Ishikawa (cell line): ENCODE measurements around the gene TNFRSF8.

Experiments
- CEBPB ChIP-seq: IDR thresholded peaks from 2 replicates; pipeline ENCODE4 v1.6.1; 2012
- CREB1 ChIP-seq: IDR thresholded peaks from 2 replicates; pipeline ENCODE4 v1.6.1; 2012; ENCODE audit warnings: low read depth
- EGR1 ChIP-seq: IDR thresholded peaks from 2 replicates; pipeline ENCODE4 v1.6.1; 2012
- EP300 ChIP-seq: IDR thresholded peaks from 2 replicates; pipeline ENCODE4 v1.6.1; 2012; ENCODE audit warnings: borderline replicate concordance
- FOXM1 ChIP-seq: IDR thresholded peaks from 2 replicates; pipeline ENCODE4 v1.6.1; 2012; ENCODE audit warnings: low read depth, borderline replicate concordance
- MAX ChIP-seq: IDR thresholded peaks from 2 replicates; pipeline ENCODE4 v1.6.1; 2012
- NFIC ChIP-seq: IDR thresholded peaks from 2 replicates; pipeline ENCODE4 v1.6.1; 2012
- RAD21 ChIP-seq: IDR thresholded peaks from 2 replicates; pipeline ENCODE4 v1.6.1; 2012; ENCODE audit warnings: low read depth
- TAF1 ChIP-seq: IDR thresholded peaks from 2 replicates; pipeline ENCODE4 v1.6.1; 2012; ENCODE audit warnings: low read depth, mild to moderate bottlenecking
- TCF12 ChIP-seq: IDR thresholded peaks from 2 replicates; pipeline ENCODE4 v1.6.1; 2012; ENCODE audit warnings: low read depth
- YY1 ChIP-seq: IDR thresholded peaks from 2 replicates; pipeline ENCODE4 v1.6.1; 2012; ENCODE audit warnings: low read depth
- ZBTB7A ChIP-seq: IDR thresholded peaks from 2 replicates; pipeline ENCODE4 v1.6.1; 2012; ENCODE audit warnings: low read depth
- TF ChIP-seq, protein P1 (sequence below): IDR thresholded peaks from 2 replicates; pipeline ENCODE4 v1.6.1; 2012
- TF ChIP-seq, protein P2 (sequence below): IDR thresholded peaks from 2 replicates; pipeline ENCODE4 v1.6.1; 2012; ENCODE audit warnings: low read depth, mild to moderate bottlenecking

The TNFRSF8 gene

GRCh38 chr1:12029720-12030339 is 33.3 kb upstream of the TNFRSF8 start:
- no peak for TF ChIP-seq NFIC
- TF ChIP-seq YY1, result no peak
- TF ChIP-seq FOXM1, result no peak
- no peak for TF ChIP-seq MAX
- TF ChIP-seq, protein P1, sequence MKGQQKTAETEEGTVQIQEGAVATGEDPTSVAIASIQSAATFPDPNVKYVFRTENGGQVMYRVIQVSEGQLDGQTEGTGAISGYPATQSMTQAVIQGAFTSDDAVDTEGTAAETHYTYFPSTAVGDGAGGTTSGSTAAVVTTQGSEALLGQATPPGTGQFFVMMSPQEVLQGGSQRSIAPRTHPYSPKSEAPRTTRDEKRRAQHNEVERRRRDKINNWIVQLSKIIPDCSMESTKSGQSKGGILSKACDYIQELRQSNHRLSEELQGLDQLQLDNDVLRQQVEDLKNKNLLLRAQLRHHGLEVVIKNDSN, result no peak
- no peak for TF ChIP-seq EP300
- TF ChIP-seq TAF1, result no peak
- no peak for TF ChIP-seq CREB1
- TF ChIP-seq EGR1, result no peak
- TF ChIP-seq TCF12, result no peak
- no peak for TF ChIP-seq ZBTB7A

- TF ChIP-seq CREB1, result no peak
- TF ChIP-seq RAD21, result peak; percentile 63
- TF ChIP-seq FOXM1, result no peak
- TF ChIP-seq, protein P2, sequence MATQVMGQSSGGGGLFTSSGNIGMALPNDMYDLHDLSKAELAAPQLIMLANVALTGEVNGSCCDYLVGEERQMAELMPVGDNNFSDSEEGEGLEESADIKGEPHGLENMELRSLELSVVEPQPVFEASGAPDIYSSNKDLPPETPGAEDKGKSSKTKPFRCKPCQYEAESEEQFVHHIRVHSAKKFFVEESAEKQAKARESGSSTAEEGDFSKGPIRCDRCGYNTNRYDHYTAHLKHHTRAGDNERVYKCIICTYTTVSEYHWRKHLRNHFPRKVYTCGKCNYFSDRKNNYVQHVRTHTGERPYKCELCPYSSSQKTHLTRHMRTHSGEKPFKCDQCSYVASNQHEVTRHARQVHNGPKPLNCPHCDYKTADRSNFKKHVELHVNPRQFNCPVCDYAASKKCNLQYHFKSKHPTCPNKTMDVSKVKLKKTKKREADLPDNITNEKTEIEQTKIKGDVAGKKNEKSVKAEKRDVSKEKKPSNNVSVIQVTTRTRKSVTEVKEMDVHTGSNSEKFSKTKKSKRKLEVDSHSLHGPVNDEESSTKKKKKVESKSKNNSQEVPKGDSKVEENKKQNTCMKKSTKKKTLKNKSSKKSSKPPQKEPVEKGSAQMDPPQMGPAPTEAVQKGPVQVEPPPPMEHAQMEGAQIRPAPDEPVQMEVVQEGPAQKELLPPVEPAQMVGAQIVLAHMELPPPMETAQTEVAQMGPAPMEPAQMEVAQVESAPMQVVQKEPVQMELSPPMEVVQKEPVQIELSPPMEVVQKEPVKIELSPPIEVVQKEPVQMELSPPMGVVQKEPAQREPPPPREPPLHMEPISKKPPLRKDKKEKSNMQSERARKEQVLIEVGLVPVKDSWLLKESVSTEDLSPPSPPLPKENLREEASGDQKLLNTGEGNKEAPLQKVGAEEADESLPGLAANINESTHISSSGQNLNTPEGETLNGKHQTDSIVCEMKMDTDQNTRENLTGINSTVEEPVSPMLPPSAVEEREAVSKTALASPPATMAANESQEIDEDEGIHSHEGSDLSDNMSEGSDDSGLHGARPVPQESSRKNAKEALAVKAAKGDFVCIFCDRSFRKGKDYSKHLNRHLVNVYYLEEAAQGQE, result no peak
Observed at GRCh38 chr1:12031039-12031980, 31.8 kb upstream of the TNFRSF8 start.

GRCh38 chr1:12032161-12032621 is 30.9 kb upstream of the TNFRSF8 start:
- TF ChIP-seq YY1, result no peak

- no peak for TF ChIP-seq FOXM1
- TF ChIP-seq EGR1, result no peak
- TF ChIP-seq CEBPB, result no peak
- TF ChIP-seq, protein P2, result no peak
- TF ChIP-seq, protein P1, result no peak
- no peak for TF ChIP-seq EP300
- no peak for TF ChIP-seq NFIC
- no peak for TF ChIP-seq ZBTB7A
- no peak for TF ChIP-seq YY1
- TF ChIP-seq CREB1, result no peak
- no peak for TF ChIP-seq TCF12
Observed at GRCh38 chr1:12034381-12034801, 28.7 kb upstream of the TNFRSF8 start.

GRCh38 chr1:12035312-12035711 is 27.8 kb upstream of the TNFRSF8 start:
- TF ChIP-seq CEBPB (no peak), ZBTB7A (no peak), TCF12 (no peak), TAF1 (no peak), MAX (no peak), YY1 (no peak)
